Measurements from ENCODE around the gene OGA.
A peak's percentile ranks its signal among the peaks of the same experiment; 100 is the strongest.

OGA gene

GRCh38 chr10:101833466-101833865, 15.2 kb upstream of the OGA start:
- in situ Hi-C loops (cut with HindIII; ENCODE audit: low pct_ligation_motif_present, low sequenced_read_pairs) = no loop called here
- H3K27me3 ChIP-seq (replicated peaks) = no peaks in the 10 kb centered on the region
- no peak for DNase-seq
- no peaks in the 10 kb centered on the region for H3K36me3 ChIP-seq (replicated peaks)
- no peak overlapping the region for H3K4me3 ChIP-seq (ENCODE audit: low read depth, low read length)
- no peak overlapping the region for H3K27ac ChIP-seq
- no peak for TF ChIP-seq CTCF (IDR thresholded peaks at IDR 0.05; ENCODE audit: low read depth, low read length, missing control alignments)

GRCh38 chr10:101832325-101832771, 14.1 kb upstream of the OGA start:
- H3K27me3 ChIP-seq (replicated peaks) = no peaks in the 10 kb centered on the region
- no peak for TF ChIP-seq CTCF (IDR thresholded peaks at IDR 0.05; ENCODE audit: low read depth, low read length, missing control alignments)
- H3K4me3 ChIP-seq (ENCODE audit: low read depth, low read length) = no peak overlapping the region
- no peaks in the 10 kb centered on the region for H3K36me3 ChIP-seq (replicated peaks)
- no peak overlapping the region for H3K27ac ChIP-seq
- in situ Hi-C loops (cut with HindIII; ENCODE audit: low pct_ligation_motif_present, low sequenced_read_pairs) = no loop called here
- no peak for DNase-seq

GRCh38 chr10:101831169-101831811, 13.0 kb upstream of the OGA start:
- H3K4me3 ChIP-seq (ENCODE audit: low read depth, low read length) = peak overlapping the region; percentile 64
- no peaks in the 10 kb centered on the region for H3K27me3 ChIP-seq (replicated peaks)
- no peak for DNase-seq
- H3K36me3 ChIP-seq (replicated peaks) = no peaks in the 10 kb centered on the region
- H3K27ac ChIP-seq = no peak overlapping the region
- TF ChIP-seq CTCF (IDR thresholded peaks at IDR 0.05; ENCODE audit: low read depth, low read length, missing control alignments) = no peak
- in situ Hi-C loops (cut with HindIII; ENCODE audit: low pct_ligation_motif_present, low sequenced_read_pairs) = no loop called here

GRCh38 chr10:101830322-101831168, 12.3 kb upstream of the OGA start:
- H3K4me3 ChIP-seq (ENCODE audit: low read depth, low read length) = peak overlapping the region; percentile 64
- no peak overlapping the region for H3K27ac ChIP-seq
- DNase-seq = peak; percentile 86
- peak; percentile 1 for TF ChIP-seq CTCF (IDR thresholded peaks at IDR 0.05; ENCODE audit: low read depth, low read length, missing control alignments)
- in situ Hi-C loops (cut with HindIII; ENCODE audit: low pct_ligation_motif_present, low sequenced_read_pairs) = no loop called here
- no peaks in the 10 kb centered on the region for H3K27me3 ChIP-seq (replicated peaks)
- no peaks in the 10 kb centered on the region for H3K36me3 ChIP-seq (replicated peaks)

- no peak overlapping the region for H3K27ac ChIP-seq
- in situ Hi-C loops (cut with HindIII; ENCODE audit: low pct_ligation_motif_present, low sequenced_read_pairs) = no loop called here
Measured at GRCh38 chr10:101829561-101830315, 11.5 kb upstream of the OGA start.

More at GRCh38 chr10:101829561-101830315, 11.5 kb upstream of the OGA start:
- Histone ChIP-seq H3K27me3 (replicated peaks) (no peaks in the 10 kb centered on the region), H3K4me3 (ENCODE audit: low read depth, low read length) (peak overlapping the region; percentile 64), H3K36me3 (replicated peaks) (no peaks in the 10 kb centered on the region)
- no peak for DNase-seq
- no peak for TF ChIP-seq CTCF (IDR thresholded peaks at IDR 0.05; ENCODE audit: low read depth, low read length, missing control alignments)
